ENCODE data around the gene MYO1G.
"Not testable (repeated sequence)": the region's sequence is repeated elsewhere in the genome, so short reads cannot be mapped to it uniquely, and the experiment has no call there.

The MYO1G gene

DNA sequence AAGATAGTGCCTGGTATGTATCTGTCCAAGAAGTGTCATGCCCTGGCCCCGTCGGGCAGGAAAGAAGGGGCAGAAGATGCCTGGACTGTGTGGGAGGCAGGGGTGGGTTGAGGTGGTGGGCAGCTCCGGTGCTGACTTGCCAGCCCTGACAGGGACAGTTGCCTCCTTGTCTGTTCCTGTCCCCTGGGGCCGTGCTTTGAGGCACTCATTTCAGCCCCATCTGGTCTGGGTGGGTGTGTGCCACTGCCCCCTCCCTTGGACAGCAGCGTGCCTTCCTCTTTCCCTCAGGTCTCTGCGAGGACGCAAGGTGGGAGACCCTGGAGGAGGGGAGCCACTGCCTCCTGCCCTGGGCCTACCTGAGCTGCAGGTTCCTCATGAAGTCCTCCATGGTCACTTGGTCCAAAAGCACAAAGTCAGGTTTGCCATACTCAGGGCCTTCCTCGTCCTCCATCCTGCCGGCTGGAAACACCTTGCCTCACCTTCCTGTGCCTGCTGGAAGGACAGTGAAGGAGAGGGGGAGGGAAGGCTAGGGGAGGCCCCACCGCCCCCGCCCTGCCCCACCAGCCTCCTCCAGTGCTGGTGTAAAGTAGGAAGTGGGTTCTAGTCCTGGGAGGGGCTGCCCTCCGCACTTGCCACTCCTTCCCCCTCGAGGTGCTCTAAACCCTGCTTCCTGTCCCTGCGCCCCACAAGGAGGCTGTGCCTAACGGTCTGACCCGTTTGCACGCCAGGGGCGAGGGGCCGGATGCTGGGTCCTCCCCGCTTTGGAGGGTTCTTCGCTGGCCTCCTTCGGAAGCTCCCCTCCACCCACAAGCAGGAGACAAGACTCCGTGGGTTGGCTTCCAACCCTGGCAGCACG lies at the start of gene MYO1G:
Gene MYO1G, minus strand, starts transcription at position 505 of the 856 bp plus-strand sequence. Its CDS starts 54 bp downstream, at position 451.
- peak within 1 kb of the TSS; percentile 100 for H3K4me3 Mint-ChIP-seq
- H3K36me3 Mint-ChIP-seq (ENCODE audit: low read depth): peaks cover 63% of the 10 kb centered on the region
- DNase-seq (peak; percentile 91), ATAC-seq (peak; percentile 60)
- H3K9me3 Mint-ChIP-seq: no peaks in the 10 kb centered on the region
- H3K27me3 Mint-ChIP-seq: no peaks in the 10 kb centered on the region
- H3K4me1 Mint-ChIP-seq: peaks cover 79% of the 10 kb centered on the region
- peak within 1 kb of the TSS; percentile 99 for H3K27ac Mint-ChIP-seq

DNA sequence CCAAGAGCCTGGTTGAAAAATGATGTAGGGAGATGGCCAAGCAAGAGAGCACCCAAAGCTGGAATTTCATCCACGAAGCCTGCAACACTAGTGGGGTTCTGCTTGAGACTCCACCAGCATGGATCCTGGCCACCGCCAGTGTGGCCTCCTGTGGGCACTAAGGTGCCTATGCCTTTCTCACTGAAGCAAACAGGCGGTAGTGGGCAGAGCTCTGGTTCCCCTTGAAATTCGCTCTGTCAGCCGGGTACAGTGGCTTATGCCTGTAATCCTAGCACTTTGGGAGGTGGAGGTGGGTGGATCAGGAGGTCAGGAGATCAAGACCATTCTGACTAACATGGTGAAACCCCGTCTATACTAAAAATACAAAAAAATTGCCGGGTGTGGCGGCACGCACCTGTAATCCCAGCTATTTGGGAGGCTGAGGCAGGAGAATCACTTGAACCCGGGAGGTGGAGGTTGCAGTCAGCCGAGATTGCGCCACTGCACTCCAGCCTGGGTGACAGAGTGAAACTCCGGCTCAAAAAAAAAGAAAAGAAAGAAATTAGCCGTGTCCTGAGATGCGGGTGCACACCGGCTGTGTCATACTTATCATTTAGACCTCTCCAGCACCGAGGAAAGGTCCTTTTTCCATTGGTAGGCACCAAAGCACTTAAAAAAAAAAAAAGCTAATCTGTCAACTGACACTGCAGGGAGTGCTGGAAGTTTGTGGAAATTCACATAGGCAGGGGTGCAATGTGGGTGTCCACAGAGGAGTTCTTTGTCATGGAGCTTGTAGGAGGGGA lies 49.5 kb upstream of the MYO1G start:
- H3K4me3 Mint-ChIP-seq: peak overlapping the region; percentile 78
- H3K27ac Mint-ChIP-seq: peak overlapping the region; percentile 87
- ATAC-seq (peak; percentile 44), DNase-seq (no peak)
- H3K9me3 Mint-ChIP-seq: no peaks in the 10 kb centered on the region
- H3K36me3 Mint-ChIP-seq (ENCODE audit: low read depth): peaks cover 34% of the 10 kb centered on the region
- no peaks in the 10 kb centered on the region for H3K27me3 Mint-ChIP-seq
- H3K4me1 Mint-ChIP-seq: peaks cover 85% of the 10 kb centered on the region

DNA sequence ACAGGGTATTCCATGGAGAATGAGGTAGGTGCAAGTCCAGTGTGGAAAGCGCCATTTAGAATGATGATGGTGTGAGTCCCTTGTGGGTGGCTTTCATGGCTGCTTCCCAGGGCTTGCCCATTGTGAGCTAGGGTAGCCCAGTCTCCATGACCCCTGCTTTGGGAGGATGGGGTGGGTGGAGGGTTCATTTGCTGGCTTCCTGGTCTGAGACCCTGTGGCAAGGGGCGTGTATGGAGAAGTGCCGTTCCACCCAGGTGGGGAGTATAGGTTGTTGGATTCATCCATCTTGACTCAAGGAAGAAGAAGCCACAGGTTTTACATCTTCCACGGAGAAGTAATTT lies 48.9 kb upstream of the MYO1G start:
- Mint-ChIP-seq H3K4me3 (peak overlapping the region; percentile 78), H3K36me3 (ENCODE audit: low read depth) (peaks cover 34% of the 10 kb centered on the region), H3K27me3 (no peaks in the 10 kb centered on the region), H3K4me1 (peaks cover 82% of the 10 kb centered on the region), H3K27ac (peak overlapping the region; percentile 87), H3K9me3 (no peaks in the 10 kb centered on the region)
- DNase-seq (no peak), ATAC-seq (no peak)

DNA sequence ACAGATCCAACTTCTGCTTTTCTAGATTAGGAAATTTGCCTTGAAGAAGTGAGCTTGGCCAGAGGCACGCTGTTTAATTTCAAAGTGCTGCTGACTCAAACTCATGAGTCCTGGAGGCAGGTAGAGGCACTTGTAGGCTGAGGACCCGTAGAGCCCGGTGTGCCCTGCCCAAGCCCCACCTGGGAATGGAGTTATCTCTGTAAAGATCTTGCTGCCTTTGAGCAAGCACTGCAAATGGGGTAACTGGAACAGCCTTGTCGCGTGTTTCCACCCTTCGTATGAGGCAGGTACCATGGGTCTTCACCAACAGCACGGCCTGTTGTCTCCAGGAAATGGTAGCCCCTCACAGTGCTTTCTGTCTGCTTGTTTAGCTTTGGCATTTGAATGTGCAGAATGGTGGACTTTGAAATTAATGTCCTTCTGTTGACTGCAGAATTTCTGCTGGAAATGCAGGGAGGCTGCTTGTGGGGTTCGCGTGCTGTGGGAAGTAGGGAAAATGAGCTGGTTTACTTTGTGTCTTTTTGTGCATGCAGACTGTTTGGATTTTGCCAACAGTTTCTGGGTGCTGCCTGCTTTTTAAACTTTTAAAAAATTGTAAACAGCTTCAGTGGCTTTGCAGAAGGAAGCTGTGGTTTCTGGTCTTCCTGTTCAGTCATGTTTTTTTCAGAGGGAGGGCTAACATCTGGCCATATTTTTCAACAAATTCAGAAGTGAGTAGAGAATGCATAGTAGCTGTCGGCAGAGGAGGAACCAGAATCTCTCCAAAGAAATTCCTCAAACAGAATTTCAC lies 48.4 kb upstream of the MYO1G start:
- peaks cover 77% of the 10 kb centered on the region for H3K4me1 Mint-ChIP-seq
- DNase-seq (peak; percentile 18), ATAC-seq (no peak)
- peaks cover 34% of the 10 kb centered on the region for H3K36me3 Mint-ChIP-seq (ENCODE audit: low read depth)
- no peaks in the 10 kb centered on the region for H3K27me3 Mint-ChIP-seq
- H3K4me3 Mint-ChIP-seq: peak overlapping the region; percentile 78
- no peaks in the 10 kb centered on the region for H3K9me3 Mint-ChIP-seq
- H3K27ac Mint-ChIP-seq: peak overlapping the region; percentile 87

DNA sequence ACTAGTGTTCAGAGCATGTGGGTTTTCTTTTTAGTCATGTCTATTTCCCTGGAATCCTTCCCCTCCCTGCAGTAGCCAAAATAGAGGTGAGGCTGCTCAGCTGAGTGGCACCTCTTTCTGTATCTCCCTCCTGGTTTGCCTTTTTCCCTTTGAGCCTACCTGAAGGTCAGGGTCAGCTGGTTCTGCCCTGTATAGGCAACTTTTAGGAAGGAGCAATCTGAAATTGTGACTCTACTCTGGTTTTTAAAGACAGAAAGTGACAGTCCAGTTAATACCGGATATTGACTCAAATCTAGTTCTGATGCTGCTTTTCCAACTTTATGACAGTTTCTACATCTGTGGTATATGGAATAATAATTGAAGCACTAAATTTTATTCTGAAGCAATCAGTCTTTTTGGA lies 47.2 kb upstream of the MYO1G start:
- peak overlapping the region; percentile 43 for H3K27ac Mint-ChIP-seq
- H3K36me3 Mint-ChIP-seq (ENCODE audit: low read depth): peaks cover 37% of the 10 kb centered on the region
- DNase-seq (no peak), ATAC-seq (no peak)
- peak overlapping the region; percentile 10 for H3K4me3 Mint-ChIP-seq
- H3K4me1 Mint-ChIP-seq: peaks cover 79% of the 10 kb centered on the region
- H3K27me3 Mint-ChIP-seq: no peaks in the 10 kb centered on the region
- H3K9me3 Mint-ChIP-seq: no peaks in the 10 kb centered on the region

DNA sequence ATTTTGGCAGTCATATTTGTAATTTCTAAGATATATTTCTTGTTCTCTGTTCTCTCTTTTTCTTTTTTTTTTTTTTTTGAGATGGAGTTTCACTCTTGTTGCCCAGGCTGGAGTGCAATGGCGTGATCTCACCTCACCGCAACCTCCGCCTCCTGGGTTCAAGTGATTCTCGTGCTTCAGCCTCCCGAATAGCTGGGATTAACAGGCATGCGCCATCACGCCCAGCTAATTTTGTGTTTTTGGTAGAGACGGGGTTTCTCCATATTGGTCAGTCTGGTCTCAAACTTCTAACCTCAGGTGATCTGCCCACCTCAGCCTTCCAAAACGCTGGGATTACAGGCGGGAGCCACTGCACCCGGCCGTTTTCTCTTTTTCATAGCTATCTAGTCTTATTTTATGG lies 46.7 kb upstream of the MYO1G start:
- DNase-seq, H3K9me3 Mint-ChIP-seq, H3K27me3 Mint-ChIP-seq, ATAC-seq: not testable (repeated sequence)
- Mint-ChIP-seq H3K4me3 (peak overlapping the region; percentile 10), H3K36me3 (ENCODE audit: low read depth) (peaks cover 37% of the 10 kb centered on the region), H3K27ac (peak overlapping the region; percentile 43), H3K4me1 (peaks cover 83% of the 10 kb centered on the region)

DNA sequence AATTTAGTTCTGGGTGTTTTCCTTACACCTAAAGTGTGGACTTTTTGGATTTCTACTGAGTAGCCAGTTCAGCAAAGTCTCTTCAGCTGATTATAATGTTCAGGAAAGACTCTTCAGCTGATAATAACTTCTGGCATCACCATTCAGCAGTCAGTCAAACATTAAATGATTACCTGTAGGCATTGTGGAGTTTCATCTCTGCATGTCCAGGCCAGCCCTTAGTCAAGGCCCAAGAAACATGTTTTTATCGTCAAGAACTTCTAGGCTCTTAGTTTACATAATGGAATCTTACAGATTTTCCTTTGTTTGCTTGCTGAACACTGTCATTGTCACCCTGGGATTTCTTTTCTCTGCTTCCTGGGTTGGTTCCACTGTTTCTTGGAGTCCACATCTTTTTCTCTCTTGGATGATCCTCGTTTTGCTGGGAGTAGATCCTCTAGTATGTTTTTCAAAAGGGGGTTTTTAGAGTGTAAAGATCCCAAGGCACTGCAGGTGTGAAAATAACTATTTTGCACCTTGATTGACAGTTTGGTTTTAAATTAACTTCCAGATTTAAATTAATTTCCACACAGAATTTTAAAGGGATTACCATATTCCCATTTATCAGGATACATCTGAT lies 45.4 kb upstream of the MYO1G start:
- peaks cover 73% of the 10 kb centered on the region for H3K4me1 Mint-ChIP-seq
- peaks cover 31% of the 10 kb centered on the region for H3K36me3 Mint-ChIP-seq (ENCODE audit: low read depth)
- H3K9me3 Mint-ChIP-seq: no peaks in the 10 kb centered on the region
- no peak overlapping the region for H3K4me3 Mint-ChIP-seq
- ATAC-seq (no peak), DNase-seq (no peak)
- H3K27me3 Mint-ChIP-seq: no peaks in the 10 kb centered on the region
- H3K27ac Mint-ChIP-seq: no peak overlapping the region

DNA sequence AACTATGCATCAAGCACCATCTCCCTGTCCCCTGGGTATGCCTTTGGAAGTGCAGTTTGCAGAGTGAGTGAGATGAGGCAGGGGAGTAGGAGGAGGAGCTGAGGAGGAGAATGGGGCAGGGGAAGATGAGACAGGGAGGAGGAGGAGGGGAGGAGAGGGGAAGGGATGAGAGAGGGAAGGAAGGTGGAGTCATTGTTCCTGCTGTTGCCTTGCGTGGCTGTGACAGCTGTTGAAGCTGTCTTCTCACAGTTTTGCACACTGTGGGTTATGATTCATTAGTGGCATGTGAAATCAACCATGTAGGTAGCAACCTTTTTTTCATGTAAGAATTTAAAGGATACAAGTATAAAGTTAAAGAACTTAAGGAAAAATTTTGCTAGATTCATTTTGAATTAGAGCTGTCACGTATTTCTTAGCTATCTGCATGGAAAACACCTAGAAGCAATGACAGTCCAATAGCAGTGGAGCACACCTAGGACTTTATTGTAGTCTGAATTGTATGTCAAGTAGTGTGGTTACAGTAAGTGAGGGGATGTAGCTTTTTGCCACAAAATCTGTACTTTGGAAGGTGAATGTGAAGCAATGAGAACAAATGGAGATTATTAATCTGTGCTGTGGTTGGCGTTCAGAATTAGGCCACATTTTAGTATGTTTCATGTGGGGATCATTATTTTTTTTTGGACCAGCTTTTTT lies 42.9 kb upstream of the MYO1G start:
- Mint-ChIP-seq H3K4me1 (peaks cover 48% of the 10 kb centered on the region), H3K4me3 (peak overlapping the region; percentile 10), H3K27ac (peak overlapping the region; percentile 82), H3K9me3 (no peaks in the 10 kb centered on the region), H3K27me3 (no peaks in the 10 kb centered on the region), H3K36me3 (ENCODE audit: low read depth) (peaks cover 33% of the 10 kb centered on the region)
- ATAC-seq (peak; percentile 90), DNase-seq (no peak)

DNA sequence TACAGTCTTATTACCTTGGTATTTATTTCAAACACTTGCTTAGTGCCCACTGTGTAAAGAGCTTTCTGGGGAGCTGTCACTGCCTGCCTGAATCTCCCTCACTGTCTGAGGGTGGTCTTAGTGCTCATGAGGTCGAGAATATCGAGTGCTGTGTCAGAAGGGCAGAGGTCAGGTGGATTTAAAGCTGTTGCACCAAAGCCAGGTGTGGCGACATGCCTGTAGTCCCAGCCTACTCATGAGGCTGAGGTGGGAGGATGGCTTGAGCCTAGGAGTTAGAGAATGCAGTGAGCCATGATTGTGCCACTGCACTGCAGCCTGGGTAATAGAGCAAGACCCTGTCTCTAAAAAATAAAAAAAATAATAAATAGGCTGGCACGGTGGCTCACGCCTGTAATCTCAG lies 42.1 kb upstream of the MYO1G start:
- Mint-ChIP-seq H3K4me3 (peak overlapping the region; percentile 14), H3K36me3 (ENCODE audit: low read depth) (peaks cover 33% of the 10 kb centered on the region), H3K9me3 (no peaks in the 10 kb centered on the region), H3K4me1 (peaks cover 42% of the 10 kb centered on the region), H3K27ac (peak overlapping the region; percentile 37), H3K27me3 (no peaks in the 10 kb centered on the region)
- no peak for ATAC-seq
- DNase-seq: no peak

DNA sequence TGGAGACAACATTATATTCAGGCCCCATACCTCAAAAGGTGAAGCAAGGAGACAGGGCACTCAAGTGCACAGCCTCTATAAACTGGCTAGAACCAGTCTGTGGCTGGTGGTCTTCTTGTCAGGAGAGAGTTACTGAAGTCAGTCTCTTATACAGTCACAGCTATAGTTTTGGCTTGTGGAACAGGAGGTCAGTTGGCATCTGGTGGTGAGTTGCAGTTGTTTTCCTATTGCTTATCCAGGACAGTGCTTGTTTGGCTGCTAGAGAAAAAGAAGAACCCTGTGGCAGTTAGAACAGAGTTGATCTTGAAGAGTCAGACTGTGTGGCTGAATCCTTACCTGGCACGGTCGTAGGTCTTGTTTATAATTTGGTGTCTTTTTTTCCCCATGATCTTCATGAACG lies 38.4 kb upstream of the MYO1G start:
- Mint-ChIP-seq H3K4me1 (peaks cover 27% of the 10 kb centered on the region), H3K9me3 (no peaks in the 10 kb centered on the region), H3K27ac (no peak overlapping the region), H3K4me3 (no peak overlapping the region), H3K36me3 (ENCODE audit: low read depth) (peaks cover 36% of the 10 kb centered on the region), H3K27me3 (no peaks in the 10 kb centered on the region)
- no peak for ATAC-seq
- no peak for DNase-seq

DNA sequence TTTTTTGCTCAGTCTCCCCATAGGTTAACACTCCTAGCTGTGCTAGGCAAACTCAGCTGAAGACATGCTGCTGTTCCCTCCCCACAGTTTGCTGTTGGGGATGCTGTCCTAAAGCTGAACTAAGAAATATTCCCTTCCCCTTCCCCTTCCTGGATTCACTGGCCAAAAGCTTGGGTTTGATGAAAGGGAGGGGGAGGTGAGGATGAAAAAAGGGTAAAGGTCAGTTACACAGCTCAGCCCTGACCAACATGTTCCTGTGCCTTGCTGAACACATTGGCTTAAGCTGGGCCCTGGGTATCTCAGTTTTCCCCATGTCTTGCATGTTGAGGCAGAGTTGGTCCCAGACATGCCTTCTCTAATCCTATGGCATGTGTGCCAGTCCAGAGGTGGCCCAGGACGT lies 36.5 kb upstream of the MYO1G start:
- Mint-ChIP-seq H3K36me3 (ENCODE audit: low read depth) (peaks cover 42% of the 10 kb centered on the region), H3K9me3 (no peaks in the 10 kb centered on the region), H3K27ac (no peak overlapping the region), H3K4me1 (peaks cover 14% of the 10 kb centered on the region), H3K4me3 (no peak overlapping the region), H3K27me3 (no peaks in the 10 kb centered on the region)
- DNase-seq (no peak), ATAC-seq (no peak)

DNA sequence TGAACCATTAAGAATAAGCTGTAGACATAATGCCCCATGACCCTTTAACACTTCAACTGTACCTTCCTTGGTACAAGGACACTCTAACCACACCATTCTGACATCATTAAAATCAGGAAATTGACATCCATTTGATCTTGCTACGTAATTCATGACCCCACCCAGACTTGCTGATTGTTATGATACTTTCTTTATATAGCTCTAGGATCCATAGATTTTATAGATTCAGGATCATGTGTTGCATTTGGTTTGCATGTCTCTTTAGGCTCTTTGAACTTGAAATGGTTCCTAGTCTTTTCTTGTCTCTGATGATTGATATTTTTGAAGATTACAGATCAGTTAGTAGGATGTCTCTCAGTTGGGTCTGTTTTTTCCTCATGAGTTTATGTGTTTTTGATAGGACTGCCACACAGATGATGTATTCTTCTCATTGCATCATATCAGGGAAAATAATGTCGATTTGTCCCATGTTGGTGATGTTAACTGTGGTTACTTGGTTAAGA lies 34.7 kb upstream of the MYO1G start:
- Mint-ChIP-seq H3K4me1 (peaks cover 24% of the 10 kb centered on the region), H3K27me3 (no peaks in the 10 kb centered on the region), H3K9me3 (no peaks in the 10 kb centered on the region), H3K4me3 (no peak overlapping the region), H3K36me3 (ENCODE audit: low read depth) (peaks cover 47% of the 10 kb centered on the region), H3K27ac (no peak overlapping the region)
- DNase-seq: no peak
- ATAC-seq: no peak

DNA sequence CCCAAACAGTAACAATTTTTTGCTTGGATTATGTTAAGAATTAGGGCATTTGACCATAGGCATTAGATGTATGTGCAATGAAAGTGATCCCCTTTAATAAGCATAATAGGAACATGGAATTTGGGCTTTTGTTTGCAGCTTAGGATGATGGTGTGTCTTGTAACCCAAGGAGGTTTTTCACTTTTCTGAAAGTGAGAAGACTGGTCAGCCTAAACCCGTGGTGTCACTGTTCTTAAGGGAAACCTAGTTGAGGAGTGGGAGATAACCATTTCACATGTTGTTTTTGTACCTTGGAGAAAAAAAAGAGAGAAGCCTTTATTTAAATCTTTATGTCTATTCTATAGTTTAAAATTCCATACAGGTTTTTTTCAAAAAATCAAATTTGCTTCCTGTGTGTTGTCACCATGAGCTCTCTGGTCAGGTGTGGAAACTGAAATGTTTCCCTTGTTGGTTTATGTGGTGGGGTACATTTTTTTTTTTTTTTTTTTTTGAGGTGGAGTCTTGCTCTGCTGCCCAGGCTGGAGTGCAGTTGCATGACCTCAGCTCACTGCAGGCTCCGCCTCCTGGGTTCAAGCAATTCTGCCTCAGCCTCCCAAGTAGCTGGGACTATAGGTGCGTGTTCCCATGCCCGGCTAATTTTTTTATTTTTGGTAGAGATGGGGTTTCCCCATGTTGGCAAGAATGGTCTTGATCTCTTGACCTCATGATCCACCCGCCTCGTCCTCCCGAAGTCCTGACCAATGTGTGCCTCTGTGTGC lies 28.9 kb upstream of the MYO1G start:
- Mint-ChIP-seq H3K27ac (peak overlapping the region; percentile 87), H3K4me3 (peak overlapping the region; percentile 34), H3K4me1 (peaks cover 60% of the 10 kb centered on the region), H3K9me3 (no peaks in the 10 kb centered on the region), H3K36me3 (ENCODE audit: low read depth) (peaks cover 41% of the 10 kb centered on the region), H3K27me3 (no peaks in the 10 kb centered on the region)
- ATAC-seq (peak; percentile 46), DNase-seq (no peak)

Data from activated naive CD8-positive, alpha-beta T cell treated with anti-CD3 and anti-CD28 coated beads, Interleukin-2, amount 50 U/mL, for 24 hours (primary cell).